H9 (cell line): ENCODE results near the gene SOBP. TPM values are rescaled to one million over a fixed set of nuclear protein-coding genes. Genes with fewer than 3 reads are reported as not detected.

Experiments
- DNase-seq: peaks from one replicate; pipeline ENCODE4 v3.0.0-alpha.2; 2017
- H2AFZ ChIP-seq: one replicate; pipeline ENCODE4 v1.6.1; 2013; ENCODE audit warnings: mild to moderate bottlenecking, low read length, control low read depth, moderate library complexity
- H2AK5ac ChIP-seq: 2 replicates; pipeline ENCODE4 v1.6.1; 2013; ENCODE audit warnings: low read length, control low read depth, mixed read lengths; ENCODE audit not compliant: insufficient read length
- H2BK120ac ChIP-seq: one replicate; pipeline ENCODE4 v1.6.1; 2013; ENCODE audit warnings: low read depth, mild to moderate bottlenecking, low read length, control low read depth, inconsistent platforms; ENCODE audit not compliant: poor library complexity, severe bottlenecking
- H2BK12ac ChIP-seq: 2 replicates; pipeline ENCODE4 v1.6.1; 2013; ENCODE audit warnings: low read length, control low read depth, mixed read lengths, low read depth; ENCODE audit not compliant: insufficient read length
- H2BK15ac ChIP-seq: 2 replicates; pipeline ENCODE4 v1.6.1; 2013; ENCODE audit warnings: low read depth, low read length, control low read depth
- H2BK20ac ChIP-seq: one replicate; pipeline ENCODE4 v1.6.1; 2013; ENCODE audit warnings: low read depth, mild to moderate bottlenecking, low read length, control low read depth, inconsistent platforms; ENCODE audit not compliant: poor library complexity, severe bottlenecking
- H2BK5ac ChIP-seq: 2 replicates; pipeline ENCODE4 v1.6.1; 2013; ENCODE audit warnings: low read length, control low read depth, mixed read lengths; ENCODE audit not compliant: insufficient read length
- H3K14ac ChIP-seq: 2 replicates; pipeline ENCODE4 v1.6.1; 2013; ENCODE audit warnings: low read length, control low read depth; ENCODE audit not compliant: insufficient read depth
- H3K18ac ChIP-seq: 2 replicates; pipeline ENCODE4 v1.6.1; 2013; ENCODE audit warnings: low read depth, mild to moderate bottlenecking, mixed read lengths, low read length, control low read depth; ENCODE audit not compliant: insufficient read length
- H3K23ac ChIP-seq: 2 replicates; pipeline ENCODE4 v1.6.1; 2013; ENCODE audit warnings: low read length, control low read depth, mixed read lengths, low read depth; ENCODE audit not compliant: insufficient read length
- H3K23me2 ChIP-seq: 2 replicates; pipeline ENCODE4 v1.6.1; 2013; ENCODE audit warnings: low read depth, mild to moderate bottlenecking, mixed read lengths, low read length, control low read depth; ENCODE audit not compliant: insufficient read length, poor library complexity, severe bottlenecking
- H3K27ac ChIP-seq: 2 replicates; pipeline ENCODE4 v1.5.1; 2013; ENCODE audit warnings: low read length, control low read depth, mixed read lengths, low read depth; ENCODE audit not compliant: insufficient read length
- H3K27me3 ChIP-seq: 2 replicates; pipeline ENCODE4 v1.6.1; 2013; ENCODE audit warnings: low read length, control low read depth, inconsistent platforms; ENCODE audit not compliant: insufficient read depth
- H3K4ac ChIP-seq: 2 replicates; pipeline ENCODE4 v1.6.1; 2013; ENCODE audit warnings: low read depth, mild to moderate bottlenecking, control low read depth, inconsistent platforms, low read length, moderate library complexity
- H3K4me1 ChIP-seq: 2 replicates; pipeline ENCODE4 v1.6.1; 2013; ENCODE audit warnings: low read length, control low read depth, inconsistent platforms; ENCODE audit not compliant: insufficient read depth
- H3K4me2 ChIP-seq: 2 replicates; pipeline ENCODE4 v1.6.1; 2013; ENCODE audit warnings: low read length, control low read depth, mixed read lengths; ENCODE audit not compliant: insufficient read length, insufficient read depth
- H3K56ac ChIP-seq: 2 replicates; pipeline ENCODE4 v1.6.1; 2013; ENCODE audit warnings: low read depth, mild to moderate bottlenecking, mixed read lengths, low read length, control low read depth; ENCODE audit not compliant: insufficient read length
- H3K79me1 ChIP-seq: 2 replicates; pipeline ENCODE4 v1.6.1; 2013; ENCODE audit warnings: low read depth, mild to moderate bottlenecking, moderate library complexity, low read length, control low read depth, inconsistent platforms; ENCODE audit not compliant: insufficient read depth, poor library complexity, severe bottlenecking
- H3K79me2 ChIP-seq: 2 replicates; pipeline ENCODE4 v1.6.1; 2013; ENCODE audit warnings: low read length, control low read depth, inconsistent platforms; ENCODE audit not compliant: insufficient read depth
- H3K9ac ChIP-seq: 2 replicates; pipeline ENCODE4 v1.6.1; 2013; ENCODE audit warnings: low read length, control low read depth, mixed read lengths; ENCODE audit not compliant: insufficient read length; ENCODE audit errors: extremely low read depth
- H3K9me3 ChIP-seq: one replicate; pipeline ENCODE4 v1.6.1; 2013; ENCODE audit warnings: low read depth, low read length, inconsistent platforms; ENCODE audit not compliant: control insufficient read depth
- H3T11ph ChIP-seq: one replicate; pipeline ENCODE4 v1.6.1; 2013; ENCODE audit warnings: mild to moderate bottlenecking, low read length, control low read depth, inconsistent platforms
- H4K20me1 ChIP-seq: one replicate; pipeline ENCODE4 v1.6.1; 2013; ENCODE audit not compliant: control insufficient read depth, insufficient read length, insufficient read depth
- H4K5ac ChIP-seq: 2 replicates; pipeline ENCODE4 v1.6.1; 2013; ENCODE audit warnings: low read depth, mild to moderate bottlenecking, mixed read lengths, low read length, control low read depth; ENCODE audit not compliant: insufficient read length
- H4K8ac ChIP-seq: replicated peaks from 2 replicates; pipeline ENCODE4 v1.6.1; 2013; ENCODE audit warnings: low read length, control low read depth, mixed read lengths, low read depth; ENCODE audit not compliant: insufficient read length
- H4K91ac ChIP-seq: 2 replicates; pipeline ENCODE4 v1.6.1; 2013; ENCODE audit warnings: low read depth, mild to moderate bottlenecking, moderate library complexity, mixed read lengths, low read length, control low read depth; ENCODE audit not compliant: insufficient read length
- H3K27ac Mint-ChIP-seq, 3 experiments: 2 replicates in 2 of 3; 3 replicates in 1 of 3; pipeline ENCODE4 v1.8.0; 2020 to 2021; ENCODE audit warnings: mixed read lengths in 3 of 3, mild to moderate bottlenecking in 1 of 3, moderate library complexity in 1 of 3
- H3K27me3 Mint-ChIP-seq: 2 replicates; pipeline ENCODE4 v1.8.0; 2021; ENCODE audit warnings: low read depth, mild to moderate bottlenecking, moderate library complexity, mixed read lengths
- H3K36me3 Mint-ChIP-seq, 3 experiments: 2 replicates in 2 of 3; 3 replicates in 1 of 3; pipeline ENCODE4 v1.8.0; 2020 to 2021; ENCODE audit warnings: low read depth in 3 of 3, mixed read lengths in 3 of 3; ENCODE audit not compliant: insufficient read depth in 1 of 3
- H3K4me1 Mint-ChIP-seq, 2 experiments: 2 replicates each; pipeline ENCODE4 v1.8.0; 2020; ENCODE audit warnings: mixed read lengths in 2 of 2
- H3K4me3 Mint-ChIP-seq, 2 experiments: 2 replicates in 1 of 2; 3 replicates in 1 of 2; pipeline ENCODE4 v1.8.0; 2020 to 2021; ENCODE audit warnings: mild to moderate bottlenecking in 2 of 2, mixed read lengths in 2 of 2, moderate library complexity in 1 of 2
- H3K9me3 Mint-ChIP-seq, 2 experiments: 2 replicates in 1 of 2; 3 replicates in 1 of 2; pipeline ENCODE4 v1.8.0; 2020; ENCODE audit warnings: mild to moderate bottlenecking in 2 of 2, mixed read lengths in 2 of 2, moderate library complexity in 1 of 2
- CTCF ChIP-seq: fragments of 200-600 bp; sonication (generic); conservative IDR thresholded peaks from 3 replicates; pipeline ENCODE4 v1.8.0; 2021; ENCODE audit warnings: antibody characterized with exemption, mild to moderate bottlenecking
- WGBS: extraction: QIAGEN DNeasy Blood & Tissue Kit; methylation state at CpG from one replicate; pipeline ENCODE4 v1.1.7; 2013; ENCODE audit warnings: missing lambda C conversion rate, low lambda C conversion rate, mixed read lengths; ENCODE audit not compliant: insufficient read length; ENCODE audit errors: extremely low coverage; 5-methylcytosine and 5-hydroxymethylcytosine counted together
- total RNA-seq: library from RNA; stranded (reverse); gene quantifications from 2 replicates; pipeline ENCODE4 v1.2.1, GENCODE V29; 2021

SOBP gene
- total RNA-seq, 1 experiment from 2014 or later, result 4.3 TPM

- Mint-ChIP-seq H3K4me1 (peaks cover 36 to 44% of the 10 kb centered on the region in 2 experiments), H3K27ac (no peak overlapping the region), H3K36me3 (peaks cover 0 to 2% (median 0%) of the 10 kb centered on the region in 3 experiments; a peak in 1 of 7 replicates), H3K4me3 (no peak overlapping the region), H3K9me3 (no peaks in the 10 kb centered on the region), H3K27me3 (no peaks in the 10 kb centered on the region)
- Histone ChIP-seq H3K18ac (no peak overlapping the region), H3T11ph (no peak overlapping the region), H2BK5ac (no peak overlapping the region), H2BK20ac (no peak overlapping the region), H4K20me1 (no peaks in the 10 kb centered on the region), H3K27me3 (no peaks in the 10 kb centered on the region), H4K91ac (no peak overlapping the region), H2BK120ac (no peak overlapping the region), H2AFZ (no peak overlapping the region), H2AK5ac (no peak overlapping the region), H3K4ac (no peak overlapping the region), H3K27ac (no peak overlapping the region), H2BK15ac (no peak overlapping the region), H3K14ac (no peak overlapping the region), H3K4me2 (no peak overlapping the region), H3K4me1 (no peaks in the 10 kb centered on the region), H4K5ac (no peak overlapping the region), H4K8ac (no peak overlapping the region), H3K9ac (no peak overlapping the region), H3K9me3 (no peaks in the 10 kb centered on the region), H3K23me2 (no peaks in the 10 kb centered on the region), H3K79me1 (no peaks in the 10 kb centered on the region), H3K23ac (no peak overlapping the region), H2BK12ac (no peak overlapping the region), H3K56ac (no peak overlapping the region), H3K79me2 (no peaks in the 10 kb centered on the region)
- no peak for TF ChIP-seq CTCF
- no peak for DNase-seq
- WGBS, result no CpG with 5 or more reads among the region's 2 CpGs
These were observed 53.2 kb downstream of the SOBP start for GRCh38 chr6:107543088-107543487.
